GM21786 (cell line): ENCODE measurements around the gene GSTM1.
"Not testable (repeated sequence)": the region's sequence is repeated elsewhere in the genome, so short reads cannot be mapped to it uniquely, and the experiment has no call there.

Experiments
- ATAC-seq: cut with Tn5 transposase; IDR thresholded peaks from one replicate; pipeline ENCODE4 v1.9.1; 2021; ENCODE audit not compliant: unreplicated experiment

Gene GSTM1

DNA sequence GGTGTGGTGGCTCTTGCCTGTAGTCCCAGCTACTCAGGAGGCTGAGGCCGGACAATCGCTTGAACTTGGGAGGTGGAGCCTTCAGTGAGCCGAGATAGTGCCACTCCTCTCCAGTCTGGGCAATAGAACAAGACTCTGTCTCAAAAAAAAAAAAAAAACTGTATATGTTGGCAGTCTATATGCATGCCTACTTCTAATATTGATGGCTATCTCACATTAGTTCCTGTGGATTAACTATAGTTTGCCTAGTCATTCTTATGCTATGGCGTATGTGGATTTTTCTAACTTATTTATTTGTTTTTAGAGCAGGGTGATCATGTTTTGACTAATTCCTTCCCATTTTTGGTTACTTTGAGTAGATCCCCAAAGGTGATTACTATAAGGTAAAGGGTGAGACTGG is 9.4 kb downstream of the GSTM1 start:
- no peak for ATAC-seq

DNA sequence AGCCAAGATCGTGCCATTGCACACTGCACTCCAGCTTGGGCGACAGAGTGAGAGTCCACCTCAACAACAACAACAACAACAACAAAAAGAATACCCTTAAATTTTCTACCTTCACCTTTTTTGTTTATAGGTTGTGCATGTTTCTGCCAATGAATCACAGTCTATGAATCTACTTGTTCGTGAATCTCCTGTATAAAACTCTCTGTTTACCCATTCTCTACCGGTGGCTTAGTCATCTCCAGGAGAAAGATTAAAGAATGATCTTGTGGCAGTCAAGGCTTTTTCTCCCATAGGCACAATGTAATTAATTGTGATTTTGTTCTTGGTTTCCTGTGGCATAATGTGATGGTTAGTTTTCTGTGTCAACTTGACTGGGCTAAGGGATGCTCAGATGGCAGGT is 10.2 kb downstream of the GSTM1 start:
- ATAC-seq = not testable (repeated sequence)

DNA sequence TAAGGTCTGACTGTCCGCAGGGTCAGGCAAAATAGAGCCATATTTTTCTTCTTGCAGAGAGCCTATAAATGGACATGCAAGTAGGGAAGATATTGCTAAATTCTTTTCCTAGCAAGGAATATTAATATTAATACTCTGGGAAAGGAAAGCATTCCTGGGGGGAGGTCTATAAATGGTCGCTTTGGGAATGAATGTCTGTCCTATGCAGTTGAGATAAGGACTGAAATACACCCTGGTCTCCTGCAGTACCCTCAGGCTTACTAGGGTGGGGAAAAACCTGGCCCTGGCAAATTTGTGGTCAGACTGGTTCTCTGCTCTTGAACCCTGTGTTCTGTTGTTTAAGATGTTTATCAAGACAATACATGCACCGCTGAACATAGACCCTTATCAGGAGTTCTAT is 15.3 kb downstream of the GSTM1 start:
- ATAC-seq = not testable (repeated sequence)

DNA sequence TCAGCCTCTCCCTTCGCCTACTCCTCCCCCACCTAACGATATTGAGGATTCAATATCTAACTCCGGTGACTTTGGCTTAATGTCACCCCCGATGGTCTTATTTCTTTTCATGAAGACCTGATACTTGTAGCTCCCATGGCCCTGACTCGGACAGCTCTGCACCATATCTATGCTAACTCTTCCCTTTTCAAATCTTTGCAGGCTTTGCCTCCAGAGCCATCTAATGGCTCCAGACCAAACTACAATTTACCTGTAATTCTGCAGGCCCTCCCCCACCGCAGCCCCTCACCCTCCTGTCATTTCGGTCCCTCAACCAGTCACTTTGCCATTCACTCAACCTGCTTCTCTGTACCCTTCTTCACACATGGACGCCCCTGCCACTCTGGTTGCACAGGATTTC is 16.6 kb downstream of the GSTM1 start:
- no peak for ATAC-seq

DNA sequence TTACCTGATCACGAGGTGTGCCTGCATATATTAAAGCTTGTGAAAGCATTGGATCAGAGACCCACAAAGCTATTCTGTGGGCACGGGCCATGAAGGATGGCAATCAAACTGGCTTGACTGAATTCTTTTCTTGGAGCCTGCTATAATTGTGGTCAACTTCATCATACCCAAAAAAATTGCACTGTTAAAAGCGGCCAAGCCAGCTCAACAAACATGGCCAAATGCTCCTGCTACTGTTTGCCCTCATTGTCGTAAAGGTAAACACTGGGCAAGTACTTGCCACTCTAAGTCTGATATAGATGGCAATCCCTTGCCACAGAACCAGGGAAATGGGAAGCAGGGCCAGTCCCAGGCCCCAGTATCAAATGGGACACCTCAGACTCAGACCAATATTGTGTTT is 17.8 kb downstream of the GSTM1 start:
- no peak for ATAC-seq

GRCh38 chr1:109708949-109709348 is 21.3 kb downstream of the GSTM1 start:
- not testable (repeated sequence) for ATAC-seq

DNA sequence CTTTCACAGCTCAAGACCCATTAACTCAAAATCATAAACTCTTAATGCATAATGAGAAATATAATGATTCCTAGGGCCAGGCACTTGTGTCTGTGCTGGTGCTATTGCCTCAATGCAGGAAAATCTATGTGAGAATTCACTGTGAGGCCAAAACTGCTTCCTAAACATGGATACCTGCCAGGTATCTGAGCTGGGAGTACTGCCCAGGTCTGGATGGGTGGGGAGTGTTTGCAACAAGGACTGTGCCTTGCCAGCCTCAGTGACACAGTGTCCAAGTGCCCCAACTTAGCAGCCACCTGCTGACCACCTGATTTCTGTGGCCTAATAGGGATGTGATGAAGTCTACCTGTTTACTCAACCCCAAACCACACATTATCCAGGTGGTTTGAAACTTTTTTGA is 22.2 kb downstream of the GSTM1 start:
- not testable (repeated sequence) for ATAC-seq

- ATAC-seq = not testable (repeated sequence)
Measured at GRCh38 chr1:109711593-109712320, 24.1 kb downstream of the GSTM1 start, which contains the start of gene GSTM5. TSS of gene GSTM5 (plus strand) at chr1:109712251. CDS start at chr1:109712313, 62 bp downstream.

DNA sequence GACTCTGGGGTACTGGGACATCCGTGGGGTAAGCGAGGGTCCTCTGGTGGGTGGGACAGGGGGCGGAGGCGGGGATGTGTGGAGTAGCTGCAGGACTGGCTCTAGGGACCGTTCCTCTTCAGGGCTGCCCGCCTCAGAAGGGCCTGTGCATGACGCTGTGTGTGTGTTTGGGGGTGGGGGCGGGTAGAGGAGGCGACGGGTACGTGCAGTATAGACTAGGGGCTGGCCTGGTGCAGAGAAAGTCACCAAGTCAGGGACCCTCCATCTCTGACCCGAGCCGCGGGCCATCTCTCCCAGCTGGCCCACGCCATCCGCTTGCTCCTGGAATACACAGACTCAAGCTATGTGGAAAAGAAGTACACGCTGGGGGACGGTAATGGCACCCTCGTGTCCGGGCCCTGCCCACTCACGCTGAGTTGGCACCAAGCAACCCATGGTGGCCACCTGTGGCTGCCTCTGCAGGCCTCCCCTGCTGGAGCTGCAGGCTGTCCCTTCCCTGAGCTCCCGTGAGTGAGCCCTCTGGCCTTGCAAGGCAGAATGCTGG is 24.8 kb downstream of the GSTM1 start:
- ATAC-seq = no peak

GRCh38 chr1:109713636-109714035 is 26.0 kb downstream of the GSTM1 start:
- ATAC-seq = no peak

GRCh38 chr1:109714661-109715372 is 27.2 kb downstream of the GSTM1 start:
- no peak for ATAC-seq

- ATAC-seq = no peak
Measured at GRCh38 chr1:109716121-109716520, 28.5 kb downstream of the GSTM1 start.

DNA sequence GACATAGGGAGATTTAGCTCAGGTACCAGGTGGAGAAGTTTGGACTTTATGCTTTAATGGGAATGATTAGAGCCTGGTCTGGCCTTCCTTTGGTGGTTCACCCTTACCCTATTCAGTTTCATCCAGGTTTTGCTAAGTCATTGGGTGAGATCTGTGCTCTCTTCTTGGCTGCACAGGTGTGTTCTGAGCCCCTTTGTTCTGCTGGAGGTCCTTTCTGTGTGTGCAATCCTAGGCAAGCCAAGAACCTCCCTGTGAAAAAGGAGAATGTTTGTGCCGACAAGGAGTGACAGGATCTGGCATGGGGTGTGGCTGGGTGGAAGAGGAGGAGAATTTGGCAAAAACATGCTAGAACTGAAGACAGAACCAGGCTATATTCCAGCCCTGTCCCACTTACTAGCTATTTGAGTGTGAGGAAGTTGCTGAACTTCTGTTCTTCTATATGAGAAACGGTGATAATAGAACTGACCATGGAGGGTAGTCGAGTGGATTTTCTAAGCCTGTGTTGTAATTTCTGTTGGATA is 29.0 kb downstream of the GSTM1 start:
- ATAC-seq = no peak

DNA sequence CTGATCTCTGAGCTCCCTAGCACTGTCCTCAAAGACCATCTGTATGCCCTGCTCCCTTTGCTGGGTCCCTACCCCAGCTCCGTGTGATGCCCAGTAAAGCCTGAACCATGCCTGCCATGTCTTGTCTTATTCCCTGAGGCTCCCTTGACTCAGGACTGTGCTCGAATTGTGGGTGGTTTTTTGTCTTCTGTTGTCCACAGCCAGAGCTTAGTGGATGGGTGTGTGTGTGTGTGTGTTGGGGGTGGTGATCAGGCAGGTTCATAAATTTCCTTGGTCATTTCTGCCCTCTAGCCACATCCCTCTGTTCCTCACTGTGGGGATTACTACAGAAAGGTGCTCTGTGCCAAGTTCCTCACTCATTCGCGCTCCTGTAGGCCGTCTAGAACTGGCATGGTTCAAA is 30.1 kb downstream of the GSTM1 start:
- ATAC-seq = no peak

DNA sequence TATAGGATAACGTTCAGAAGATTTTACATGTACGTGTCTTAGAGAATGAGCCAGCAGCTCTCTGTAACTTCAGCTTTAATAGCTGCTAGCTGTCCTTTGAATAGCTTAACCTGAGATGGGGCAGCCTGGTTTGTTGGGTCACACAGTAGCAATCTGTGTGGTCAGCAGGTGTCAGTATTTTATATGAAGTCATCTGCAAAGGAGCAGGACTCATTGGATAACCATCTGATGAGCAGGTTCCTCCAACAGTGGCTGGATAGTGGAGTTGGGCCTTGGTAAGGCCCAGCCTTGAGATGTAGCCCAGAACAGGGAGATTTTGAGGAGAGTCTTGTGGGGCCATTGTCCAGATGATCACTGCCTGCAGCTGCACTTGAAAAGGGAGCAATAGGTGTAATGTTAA is 30.9 kb downstream of the GSTM1 start:
- ATAC-seq = no peak

DNA sequence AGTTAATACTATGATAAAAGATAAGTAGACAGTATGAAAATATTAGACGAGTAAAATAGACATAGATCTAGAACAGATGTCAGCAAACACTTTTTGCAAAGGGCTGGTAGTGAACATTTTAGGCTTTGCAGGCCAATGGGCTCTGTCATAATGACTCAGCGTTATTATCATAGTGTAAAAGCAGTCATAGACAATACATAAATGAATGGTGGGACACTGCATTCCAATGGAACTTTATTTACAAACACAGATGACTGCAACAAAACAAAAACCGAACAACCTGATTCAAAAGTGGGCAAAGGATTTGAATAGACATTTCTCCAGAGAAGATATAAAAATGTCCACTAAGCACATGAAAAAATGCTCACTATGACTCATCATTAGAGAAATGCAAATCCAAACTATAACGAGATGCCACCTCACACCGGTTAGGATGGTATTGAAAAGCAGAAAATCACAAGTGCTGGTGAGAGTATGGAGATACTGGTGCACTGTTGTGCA is 31.8 kb downstream of the GSTM1 start:
- no peak for ATAC-seq

GRCh38 chr1:109721042-109721441 is 33.4 kb downstream of the GSTM1 start:
- no peak for ATAC-seq

DNA sequence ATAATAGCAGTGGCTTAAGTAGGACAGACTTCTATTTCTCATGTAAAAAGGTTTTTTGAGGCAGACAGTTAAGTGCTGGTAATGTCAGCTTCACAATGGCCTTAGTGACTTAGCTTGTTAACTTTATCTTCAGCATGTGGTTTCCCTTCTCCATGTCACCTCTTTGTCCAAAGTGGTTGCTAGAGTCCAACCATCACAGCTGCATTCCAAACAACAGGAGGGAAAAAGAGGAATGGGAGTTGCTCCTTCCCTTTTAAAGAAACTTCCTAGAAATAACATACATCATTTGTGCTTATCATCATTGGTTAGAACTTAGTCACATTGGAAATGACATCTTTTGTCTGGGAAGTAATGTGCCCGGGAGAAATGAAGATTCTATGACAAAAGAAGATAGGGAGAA is 34.4 kb downstream of the GSTM1 start:
- no peak for ATAC-seq

DNA sequence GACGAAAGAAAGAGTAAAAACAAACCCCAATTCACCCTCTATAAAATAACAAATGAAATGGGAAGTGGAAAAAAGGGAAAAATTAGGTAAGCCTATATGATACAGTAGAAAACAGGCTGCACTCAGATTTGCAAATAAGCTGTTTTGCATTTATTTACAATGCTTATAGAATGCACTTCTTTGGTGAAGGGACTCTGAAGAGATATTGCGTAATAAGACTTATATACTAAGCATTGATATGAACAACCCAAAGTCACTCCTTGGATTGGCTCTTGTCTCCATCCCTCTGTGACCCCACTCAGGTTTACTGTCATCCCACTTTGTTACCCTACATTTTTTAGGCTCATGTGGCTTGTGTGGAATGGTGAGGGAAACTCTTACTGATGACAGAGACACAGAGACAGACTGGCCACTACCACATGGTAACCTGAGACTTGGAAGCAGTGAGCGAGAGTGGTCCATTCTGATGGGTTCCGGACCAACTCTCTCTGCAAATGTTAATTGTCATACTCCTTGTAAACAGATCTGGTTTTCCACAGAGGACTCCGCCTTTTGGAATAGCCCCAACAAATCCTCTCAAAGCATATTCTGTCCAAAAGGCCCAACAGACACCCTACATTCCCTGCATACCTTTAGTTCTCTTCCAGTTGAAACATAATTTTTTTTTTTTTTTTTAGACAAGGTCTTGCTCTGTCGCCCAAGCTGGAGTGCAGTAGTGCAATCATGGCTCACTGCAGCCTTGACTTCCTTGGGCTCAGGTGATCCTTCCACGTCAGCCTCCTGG is 35.5 kb downstream of the GSTM1 start:
- ATAC-seq = no peak

- no peak for ATAC-seq
Measured at GRCh38 chr1:109724933-109725332, 37.3 kb downstream of the GSTM1 start.

GRCh38 chr1:109725510-109725909 is 37.9 kb downstream of the GSTM1 start:
- ATAC-seq = no peak
